ENCODE data around the gene RALGAPA1.
"Not testable (repeated sequence)": the region's sequence is repeated elsewhere in the genome, so short reads cannot be mapped to it uniquely, and the experiment has no call there.

The RALGAPA1 gene

DNA sequence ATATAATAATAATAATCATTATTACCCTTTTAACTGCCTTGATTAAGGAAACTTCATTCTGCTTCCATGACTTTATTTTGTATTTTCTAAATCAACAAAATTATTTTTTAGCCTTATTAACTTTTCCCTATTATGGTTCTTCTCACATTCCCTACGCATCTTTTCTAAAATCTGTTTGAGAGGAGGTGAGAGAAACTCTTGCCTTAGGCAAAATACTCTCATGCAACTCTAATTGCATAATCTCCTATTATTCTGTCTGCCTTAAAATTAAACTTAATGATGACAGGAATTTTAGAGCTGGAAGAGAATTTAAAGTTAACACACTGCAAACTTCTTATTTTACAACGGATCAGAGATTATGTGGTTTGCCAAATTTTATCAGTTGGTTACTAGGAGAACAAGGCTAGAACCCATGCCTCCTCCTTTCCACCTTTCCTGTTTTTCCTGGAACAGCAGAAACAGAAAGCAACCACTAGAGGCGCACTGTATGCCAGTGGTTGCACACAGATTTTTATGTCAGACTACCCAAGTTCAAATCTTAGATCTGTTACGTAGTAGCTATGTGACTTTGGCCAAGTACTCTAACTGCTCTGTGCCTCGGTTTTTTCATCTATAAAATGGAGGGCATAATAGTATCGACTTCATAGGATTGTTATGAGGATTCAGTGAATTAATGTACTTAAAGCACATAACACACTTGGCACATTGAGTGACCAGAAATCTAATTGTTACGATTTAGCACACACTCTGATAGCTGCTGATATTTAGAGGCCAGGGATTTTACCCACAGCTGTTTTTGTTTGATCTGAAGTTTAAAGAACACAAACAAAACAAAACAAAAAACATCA lies 12.7 kb upstream of the RALGAPA1 start:
- DNase-seq: peak in 1 of 5 donors; percentile 29

DNA sequence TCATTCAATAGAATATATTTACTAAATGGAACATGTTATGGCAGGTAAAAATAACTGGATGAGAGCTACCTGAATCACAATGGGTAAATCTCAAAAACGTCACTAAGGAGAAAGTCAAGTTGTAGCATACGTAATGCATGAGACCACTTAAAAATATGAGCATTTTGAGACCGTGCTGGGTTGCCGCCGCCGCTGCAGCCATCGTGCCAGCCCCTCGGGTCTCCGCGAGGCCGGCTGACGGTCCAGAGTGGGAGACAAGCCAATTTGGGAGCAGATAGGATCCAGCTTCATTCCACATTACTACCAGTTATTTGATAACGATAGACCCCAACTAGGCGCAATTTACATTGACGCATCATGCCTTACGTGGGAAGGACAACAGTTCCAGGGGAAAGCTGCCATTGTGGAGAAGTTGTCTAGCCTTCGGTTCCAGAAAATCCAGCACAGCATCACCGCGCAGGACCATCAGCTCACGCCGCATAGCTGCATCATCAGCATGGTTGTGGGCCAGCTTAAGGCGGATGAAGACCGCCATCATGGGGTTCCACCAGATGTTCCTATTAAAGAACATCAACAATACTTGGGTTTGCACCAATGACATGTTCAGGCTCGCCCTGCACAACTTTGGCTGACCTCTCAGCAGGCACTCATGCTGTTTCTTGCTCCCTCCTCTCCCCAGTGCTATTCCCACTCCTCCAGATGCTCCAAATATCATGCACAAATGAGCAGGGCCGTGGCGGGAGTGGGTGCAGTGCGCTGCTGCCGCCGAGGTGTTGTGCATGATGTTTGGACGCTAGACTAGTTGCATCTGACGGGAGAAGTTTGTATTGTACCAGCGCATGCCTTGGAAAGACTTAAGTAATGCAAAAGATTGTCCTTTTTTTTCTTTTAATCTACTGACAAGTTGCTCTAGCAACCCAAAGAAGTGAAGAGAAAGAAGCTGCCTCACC lies 10.8 kb upstream of the RALGAPA1 start:
- DNase-seq: no peak

DNA sequence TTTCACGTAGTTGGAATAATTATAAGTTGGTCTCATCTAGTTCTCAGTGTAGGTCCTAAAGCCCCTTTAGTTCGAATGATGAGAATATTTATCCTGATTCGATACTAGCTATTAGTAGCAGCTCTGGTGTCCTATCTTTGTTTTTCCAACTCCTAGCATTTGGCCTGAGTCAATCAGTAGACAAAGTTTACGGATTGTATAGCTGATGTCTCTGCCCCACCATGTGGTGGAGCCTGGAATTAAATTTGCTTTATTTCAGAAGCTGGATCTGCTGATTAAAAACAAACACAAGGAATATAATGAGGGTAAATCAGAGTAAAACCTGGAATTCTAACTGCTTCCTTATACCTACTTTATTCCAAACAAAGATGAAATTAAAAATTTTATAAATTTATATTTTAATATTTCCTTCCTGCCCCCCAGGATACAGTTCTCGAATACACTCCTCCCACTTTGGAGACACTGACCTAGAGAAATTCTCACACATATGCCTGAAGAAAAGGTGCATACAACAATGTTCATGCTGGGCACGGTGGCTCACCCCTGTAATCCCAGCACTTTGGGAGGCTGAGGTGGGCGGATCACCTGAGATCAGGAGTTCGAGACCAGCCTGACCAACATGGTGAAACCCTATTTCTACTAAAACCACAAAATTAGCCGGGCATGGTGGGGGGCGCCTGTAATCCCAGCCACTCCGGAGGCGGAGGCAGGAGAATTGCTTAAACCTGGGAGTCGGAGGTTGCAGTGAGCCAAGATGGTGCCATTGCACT lies 9.4 kb upstream of the RALGAPA1 start:
- DNase-seq: peak in 1 of 5 donors; percentile 24

DNA sequence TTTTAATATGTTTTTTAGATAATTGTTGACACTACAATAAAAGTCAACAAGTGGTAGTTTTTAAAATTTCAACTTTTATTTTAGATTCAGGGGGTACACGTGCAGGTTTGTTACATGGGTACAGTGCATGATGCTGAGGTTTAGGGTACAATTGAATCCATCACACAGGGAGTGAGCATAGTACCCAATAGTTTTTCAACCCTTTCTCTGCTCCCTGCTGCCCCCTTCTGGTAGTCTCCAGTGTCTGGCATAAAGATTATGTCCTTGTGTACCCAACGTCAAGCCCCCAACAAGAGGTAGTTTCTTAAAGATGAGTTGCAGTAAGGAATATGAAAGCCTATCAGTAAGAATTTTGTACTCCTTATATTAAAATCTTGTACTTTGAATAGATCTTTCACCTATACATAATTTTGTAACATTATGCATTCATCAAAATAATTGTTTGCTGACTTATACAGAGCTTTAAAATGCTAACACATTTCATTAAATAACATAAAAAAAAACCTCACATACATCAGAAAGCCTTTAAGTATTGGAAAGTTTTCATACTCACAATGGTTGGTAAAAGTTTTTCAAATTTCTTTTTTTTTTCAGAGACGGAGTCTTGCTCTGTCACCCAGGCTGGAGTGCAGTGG lies 5.4 kb upstream of the RALGAPA1 start:
- peak; percentile 35 to 76 (median 64) for DNase-seq

DNA sequence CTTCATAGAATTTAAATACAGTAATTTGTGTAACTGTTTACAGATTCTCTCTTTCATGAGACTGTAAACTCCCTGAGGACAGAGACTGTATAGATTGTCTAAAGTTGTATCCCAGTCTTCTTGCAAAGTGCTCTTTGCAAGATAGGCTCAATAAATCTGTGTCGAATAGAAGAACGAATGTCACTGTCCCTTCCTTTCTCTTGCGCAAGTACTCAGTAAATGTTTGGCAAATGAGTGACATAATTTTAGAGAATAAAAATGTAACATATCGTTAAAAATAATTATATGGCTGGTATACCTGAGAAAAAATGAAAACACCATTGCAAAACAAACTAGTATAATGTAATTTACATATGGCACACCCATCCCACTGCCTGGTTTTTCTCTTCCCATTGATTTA lies 1.9 kb upstream of the RALGAPA1 start:
- DNase-seq: no peak

DNA sequence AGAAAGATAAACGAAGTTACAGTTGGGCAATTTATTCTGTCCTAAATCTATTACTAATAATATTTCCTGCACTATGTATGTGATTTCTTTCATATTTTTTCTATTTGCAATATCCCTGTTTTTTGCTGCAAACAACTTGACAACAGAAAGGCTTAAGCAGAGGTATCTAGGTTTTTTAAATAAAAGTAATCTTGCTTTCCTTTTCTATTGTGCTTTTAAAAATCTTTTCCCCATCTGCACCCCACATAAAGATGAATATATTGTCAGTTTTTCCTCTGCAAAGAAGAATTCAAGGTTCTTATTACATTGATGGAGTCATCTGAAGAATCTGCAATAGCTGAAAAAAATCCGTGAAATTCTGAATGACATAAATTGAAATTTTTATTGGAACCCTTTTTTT lies 502 bp upstream of the RALGAPA1 start:
- DNase-seq: no peak

DNA sequence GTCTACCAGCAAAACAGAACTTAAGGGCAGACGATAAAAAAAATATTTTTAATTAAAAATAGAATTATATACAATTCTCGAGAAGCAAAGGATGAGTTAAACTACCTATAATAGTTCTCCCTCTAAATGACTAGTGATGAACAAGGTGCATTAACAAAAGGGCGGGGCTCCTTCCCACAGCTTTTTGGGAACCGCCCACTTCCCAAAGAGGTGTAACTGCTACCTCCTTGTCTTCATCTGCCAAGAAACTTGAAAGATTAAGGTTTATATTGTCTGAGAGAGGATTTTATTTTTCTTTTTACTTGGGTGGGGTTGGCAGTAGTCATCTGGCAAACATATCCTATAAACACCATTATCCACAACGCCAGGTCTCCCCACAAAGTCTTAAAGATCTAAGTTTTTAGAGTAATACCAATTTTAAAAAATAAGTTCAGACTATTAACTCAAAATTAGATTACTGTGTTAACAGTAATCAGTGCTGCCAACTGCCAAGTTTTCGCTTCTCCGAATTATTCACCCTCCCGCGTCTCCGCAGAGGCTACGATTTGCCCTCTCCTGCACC lies 938 bp downstream of the RALGAPA1 start:
- peak in 2 of 5 donors; percentile 10 to 19 for DNase-seq

DNA sequence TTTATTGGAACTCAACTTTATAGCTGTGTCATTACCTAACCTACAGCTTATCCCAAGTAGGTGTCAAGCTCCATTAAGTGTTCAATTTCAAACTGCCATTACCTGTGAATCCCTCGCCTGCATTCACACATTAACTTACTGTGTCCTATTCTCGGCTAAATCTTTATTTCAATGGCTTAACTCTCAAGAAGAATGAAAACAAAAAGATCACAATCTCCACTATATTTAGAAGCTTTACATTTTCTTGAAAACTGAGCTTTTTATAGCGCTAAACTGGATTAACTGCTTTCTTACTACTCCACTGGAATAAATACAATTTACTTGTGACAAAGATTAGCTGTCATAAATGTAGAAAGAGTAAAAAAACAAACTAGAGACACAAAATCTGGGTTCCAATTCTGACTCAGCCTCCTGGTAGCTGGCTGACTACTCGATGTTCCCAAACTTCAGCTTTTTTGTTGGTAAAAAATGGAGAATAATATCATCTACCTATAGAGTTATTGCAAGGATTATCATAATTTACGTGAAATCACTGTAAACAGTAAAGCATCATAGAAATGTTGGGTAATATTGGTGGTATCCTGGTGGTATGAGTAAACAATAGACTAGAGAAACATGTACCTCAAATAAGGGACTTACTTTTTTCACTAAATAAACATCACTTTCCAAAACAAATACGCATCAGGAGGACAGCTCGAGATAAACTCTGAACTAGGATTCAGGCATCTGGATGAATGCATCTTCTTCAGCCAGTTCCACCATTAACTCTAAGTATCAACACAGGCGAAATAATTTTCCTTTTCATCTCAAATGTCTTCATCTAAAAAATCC lies 1.7 kb downstream of the RALGAPA1 start:
- DNase-seq: no peak

DNA sequence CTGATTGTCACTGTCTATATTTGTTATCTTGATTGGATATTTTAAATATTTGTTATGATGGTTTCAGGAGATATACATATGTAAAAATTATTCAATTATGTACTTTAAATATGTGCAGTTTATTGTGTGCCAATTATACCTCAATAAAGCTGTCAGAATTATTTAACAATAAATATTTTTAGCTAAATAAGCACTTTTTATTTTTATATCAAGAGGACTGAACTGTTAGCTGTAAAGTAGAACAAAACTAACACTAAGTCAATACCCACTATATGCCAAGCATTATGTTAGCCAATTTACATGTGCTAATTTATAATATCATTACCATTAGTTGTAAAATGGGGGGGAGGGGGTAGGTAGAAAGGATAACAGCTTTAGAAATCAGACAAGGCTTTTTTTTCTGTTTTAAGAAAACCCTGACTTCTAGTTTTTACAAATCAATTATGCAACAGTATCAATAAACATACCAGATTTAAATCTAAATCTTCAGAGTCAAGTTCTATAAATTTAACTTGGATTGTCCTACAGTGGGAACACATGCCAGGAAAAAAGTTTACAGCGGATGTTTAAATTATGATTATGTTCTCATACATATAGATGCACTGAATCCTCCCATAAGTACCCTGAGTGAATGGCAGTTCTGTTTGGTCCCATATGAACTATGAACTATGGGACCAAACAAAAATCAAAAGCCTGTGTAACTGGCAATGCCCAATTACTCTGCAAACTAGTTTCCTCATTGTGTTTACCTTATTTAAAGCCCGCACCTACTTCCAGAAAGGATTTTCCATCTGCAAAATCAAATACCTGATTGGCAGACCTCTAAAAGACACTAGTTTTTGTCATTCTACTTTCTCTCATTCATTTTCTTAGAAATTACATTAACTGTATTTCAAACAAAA lies 2.8 kb downstream of the RALGAPA1 start:
- no peak for DNase-seq

DNA sequence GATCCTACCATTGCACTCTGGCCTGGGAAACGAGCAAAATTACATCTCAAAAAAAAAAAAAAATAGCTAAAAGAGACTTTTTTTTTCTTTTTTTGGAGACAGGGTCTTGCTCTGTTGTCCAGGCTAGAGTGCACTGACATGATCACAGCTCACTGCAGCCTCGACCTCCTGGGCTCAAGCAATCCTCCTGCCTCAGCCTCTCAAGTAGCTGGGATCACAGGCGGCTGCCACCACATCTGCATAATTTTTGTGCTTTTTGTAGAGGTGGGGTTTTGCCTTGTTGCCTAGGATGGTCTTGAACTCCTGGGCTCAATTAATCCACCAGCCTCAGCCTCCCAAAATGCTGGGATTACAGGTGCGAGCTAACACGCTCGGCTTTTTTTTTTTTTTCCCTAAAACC lies 11.3 kb downstream of the RALGAPA1 start:
- DNase-seq: no peak

DNA sequence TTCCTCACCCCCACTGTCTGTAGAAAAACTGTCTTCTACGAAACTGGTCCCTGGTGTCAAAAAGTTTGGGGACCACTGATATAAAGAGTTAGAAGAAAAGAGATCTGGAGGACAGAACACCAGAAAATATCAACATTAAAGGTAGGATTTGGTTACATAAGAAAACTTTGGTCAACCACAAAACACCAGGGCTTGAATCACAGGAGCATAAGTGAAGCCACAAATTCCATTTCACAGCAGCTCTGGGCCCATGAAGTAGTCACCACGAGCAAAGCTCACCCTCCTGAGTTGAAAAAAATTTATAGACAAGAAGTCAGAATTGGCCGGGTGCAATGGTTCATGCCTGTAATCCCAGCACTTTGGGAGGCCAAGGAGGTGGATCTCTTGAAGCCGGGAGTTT lies 19.4 kb downstream of the RALGAPA1 start:
- peak in 1 of 5 donors; percentile 1 for DNase-seq

DNA sequence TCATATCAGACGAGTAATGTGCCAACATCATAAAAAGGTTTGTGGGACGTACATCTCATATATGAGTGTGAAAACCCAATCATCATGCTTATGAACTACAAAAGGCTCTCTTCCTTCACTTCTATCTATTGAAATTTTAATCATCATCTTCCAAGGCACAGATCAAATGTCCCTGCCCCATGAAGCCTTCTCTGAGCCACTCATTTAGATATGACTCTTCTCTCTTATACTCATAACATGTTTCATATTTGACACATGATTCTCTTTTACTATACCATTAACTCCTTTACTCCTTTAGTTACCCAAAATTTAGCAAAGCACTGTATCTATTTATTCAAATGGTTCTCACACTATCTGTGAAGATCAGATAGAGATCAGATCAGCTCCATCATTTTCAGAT lies 22.2 kb downstream of the RALGAPA1 start:
- DNase-seq: no peak

DNA sequence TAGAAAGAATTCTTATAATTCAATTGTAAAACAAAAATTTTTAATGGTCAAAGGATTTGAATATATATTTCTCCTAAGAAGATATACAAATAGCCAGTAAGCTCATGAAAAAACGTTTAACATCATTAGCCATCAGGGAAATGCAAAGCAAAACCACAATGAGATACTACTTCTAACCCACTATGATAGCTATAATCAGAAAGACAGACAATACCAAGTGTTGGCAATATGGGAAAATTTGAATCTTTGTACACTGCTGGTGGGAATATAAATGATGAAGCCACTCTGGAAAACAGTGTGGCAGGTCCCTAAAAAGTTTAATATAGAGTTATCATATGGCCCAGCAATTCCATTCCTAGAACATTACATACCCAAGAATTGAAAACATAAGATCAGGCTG lies 25.4 kb downstream of the RALGAPA1 start:
- no peak for DNase-seq

DNA sequence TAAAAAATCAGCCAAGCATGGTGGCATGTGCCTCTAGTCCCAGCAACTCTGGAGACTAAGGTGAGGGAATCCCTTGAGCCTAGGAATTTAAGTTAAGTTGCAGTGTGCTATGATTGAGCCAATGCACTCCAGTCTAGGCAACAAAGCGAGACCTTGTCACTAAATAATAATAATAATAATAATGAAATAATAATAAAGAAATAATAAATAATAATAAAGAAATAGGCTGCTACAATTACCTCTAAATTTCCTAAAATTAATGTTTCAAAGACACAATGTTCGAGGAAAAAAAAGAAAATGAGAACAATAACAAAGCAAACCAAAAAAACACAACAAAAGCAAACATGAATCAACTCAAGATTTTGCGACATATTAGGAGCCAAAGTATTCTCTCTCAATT lies 29.7 kb downstream of the RALGAPA1 start:
- DNase-seq: no peak

DNA sequence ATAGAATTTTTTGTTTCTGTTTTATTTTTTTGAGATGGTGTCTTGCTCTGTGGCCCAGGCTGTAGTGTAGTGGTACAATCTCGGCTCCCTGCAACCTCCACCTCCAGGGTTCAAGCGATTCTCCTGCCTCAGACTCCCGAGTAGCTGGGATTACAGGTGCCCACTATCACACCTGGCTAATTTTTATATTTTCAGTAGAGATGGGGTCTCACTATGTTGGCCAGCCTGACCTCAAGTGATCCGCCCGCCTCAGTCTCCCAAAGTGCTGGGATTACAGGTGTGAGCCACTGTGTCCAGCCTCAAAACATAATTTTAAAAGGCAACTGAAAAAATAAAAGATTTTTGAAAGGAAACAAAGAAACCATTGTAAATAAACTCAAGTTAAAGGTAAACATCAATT lies 31.5 kb downstream of the RALGAPA1 start:
- DNase-seq: not testable (repeated sequence)

DNA sequence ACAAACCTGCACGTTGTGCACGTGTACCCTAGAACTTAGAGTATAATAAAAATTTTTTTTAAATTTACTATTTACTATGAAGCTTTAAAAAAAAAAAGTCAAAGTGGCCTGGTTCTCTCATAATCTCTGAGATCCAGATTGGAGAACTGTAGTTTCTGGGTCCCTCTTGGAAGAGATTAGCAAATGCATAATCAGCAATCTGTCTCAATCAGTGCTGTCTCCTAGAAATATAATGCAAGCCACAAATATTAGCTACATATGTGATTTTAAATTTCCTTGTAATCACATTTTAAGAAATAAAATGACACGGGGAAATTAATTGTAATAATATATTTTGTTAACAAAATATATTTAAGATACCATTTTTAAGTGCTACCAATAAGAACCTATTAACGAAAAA lies 32.3 kb downstream of the RALGAPA1 start:
- DNase-seq: no peak

DNA sequence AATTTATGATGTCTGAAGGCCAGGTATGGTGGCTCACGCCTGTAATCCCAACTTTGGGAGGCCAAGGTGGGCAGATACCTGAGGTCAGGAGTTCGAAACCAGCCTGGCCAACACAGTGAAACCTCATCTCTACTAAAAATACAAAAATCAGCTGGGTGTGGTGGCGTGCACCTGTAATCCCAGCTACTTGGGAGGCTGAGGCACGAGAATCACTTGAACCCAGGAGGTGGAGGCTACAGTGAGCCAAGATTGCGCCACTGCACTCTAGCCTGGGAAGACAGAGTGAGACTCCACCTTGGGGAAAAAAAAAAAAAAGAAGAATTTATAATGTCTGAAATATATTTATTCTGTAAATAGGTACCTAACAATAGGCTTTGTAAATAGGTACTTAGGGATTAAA lies 33.0 kb downstream of the RALGAPA1 start:
- not testable (repeated sequence) for DNase-seq

DNA sequence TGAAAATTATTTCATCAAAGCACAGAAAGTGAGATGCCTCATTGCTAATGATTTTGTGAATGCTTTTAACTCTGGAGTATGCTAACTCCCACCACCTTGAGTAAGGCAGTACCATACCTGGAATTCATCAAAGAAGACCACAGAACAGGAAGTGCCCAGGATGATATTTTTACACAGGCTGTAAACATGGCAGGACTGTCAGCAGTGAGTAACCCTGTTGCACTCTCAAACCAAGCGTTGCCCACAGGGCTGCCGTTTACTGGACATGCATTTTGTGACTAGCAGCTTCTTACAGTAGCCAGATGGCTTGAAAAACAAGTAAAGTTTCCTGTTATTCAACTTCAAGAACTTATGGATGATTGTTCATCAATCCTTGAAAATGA lies 42.4 kb downstream of the RALGAPA1 start:
- peak in 1 of 5 donors; percentile 31 for DNase-seq

DNA sequence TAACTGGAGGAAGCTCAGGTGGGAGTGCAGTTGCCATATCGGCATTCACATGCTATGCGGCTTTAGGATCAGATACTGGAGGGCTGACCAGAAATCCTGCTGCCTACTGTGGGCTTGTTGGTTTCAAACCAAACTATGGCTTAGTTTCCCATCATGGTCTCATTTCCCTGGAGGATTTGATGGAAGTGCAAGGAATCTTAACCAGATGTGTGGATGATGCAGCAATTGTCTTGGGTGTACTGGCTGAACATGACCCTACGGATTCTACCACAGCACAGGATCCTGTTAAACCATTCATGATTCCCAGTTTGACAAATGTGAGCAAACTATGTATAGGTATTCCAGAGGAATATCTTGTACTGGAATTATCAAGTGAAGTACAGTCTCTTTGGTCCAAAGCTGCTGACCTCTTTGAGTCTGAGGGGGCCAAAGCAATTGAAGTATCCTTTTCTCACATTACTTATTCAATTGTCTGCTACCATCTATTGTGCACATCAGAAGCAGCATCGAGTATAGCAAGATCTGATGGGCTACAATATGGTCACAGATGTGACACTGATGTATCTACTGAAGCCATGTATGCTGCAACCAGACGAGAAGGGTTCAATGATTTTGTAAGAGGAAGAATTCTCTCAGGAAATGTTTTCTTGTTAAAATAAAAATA lies 42.9 kb downstream of the RALGAPA1 start:
- no peak for DNase-seq

All from T-helper 1 cell (primary cell).